Transverse colon (tissue), 4 donors: ENCODE results near the gene PRRT3. TPM values are rescaled to one million over a fixed set of nuclear protein-coding genes. Genes with fewer than 3 reads are reported as not detected.
"Not testable (repeated sequence)": the region's sequence is repeated elsewhere in the genome, so short reads cannot be mapped to it uniquely, and the experiment has no call there.

Experiments
- DNase-seq: peaks from one replicate; pipeline ENCODE4 v3.0.0-alpha.2; 2019
- H3K27ac ChIP-seq, 4 donors: fragments of 200-600 bp; sonication (generic); 2 replicates each; pipeline ENCODE4 v1.5.1; 2016 to 2018; ENCODE audit warnings: inconsistent platforms in 4 of 4
- H3K27me3 ChIP-seq: fragments of 200-600 bp; sonication (generic); 2 replicates; pipeline ENCODE4 v1.5.1; 2017; ENCODE audit warnings: inconsistent platforms
- H3K36me3 ChIP-seq, 4 donors: fragments of 200-600 bp; sonication (generic); 2 replicates each; pipeline ENCODE4 v1.5.1; 2017 to 2019; ENCODE audit warnings: inconsistent platforms in 4 of 4
- H3K4me1 ChIP-seq, 4 donors: fragments of 200-600 bp; sonication (generic); 2 replicates each; pipeline ENCODE4 v1.5.1; 2017 to 2020; ENCODE audit warnings: inconsistent platforms in 4 of 4
- H3K4me3 ChIP-seq, 4 donors: fragments of 200-600 bp; sonication (generic); 1 replicate in 1 of 4; 2 replicates in 3 of 4; pipeline versions ENCODE4 v1.5.1 to v1.6.1; 2017 to 2019; ENCODE audit warnings: inconsistent platforms in 4 of 4
- H3K9me3 ChIP-seq, 2 donors: fragments of 200-600 bp; sonication (generic); 2 replicates each; pipeline ENCODE4 v1.5.1; 2017 to 2019; ENCODE audit warnings: inconsistent platforms in 2 of 2
- EP300 ChIP-seq: sonication (generic); formaldehyde crosslinking; IDR thresholded peaks from one replicate; pipeline ENCODE4 v1.6.1; 2017; ENCODE audit warnings: antibody characterized with exemption, low read depth
- POLR2A ChIP-seq: fragments of 450-650 bp; IDR thresholded peaks from one replicate; pipeline ENCODE4 v1.6.1; 2016; ENCODE audit warnings: antibody characterized with exemption, mild to moderate bottlenecking, moderate library complexity
- POLR2AphosphoS5 ChIP-seq, 3 donors: sonication (generic); formaldehyde crosslinking; IDR thresholded peaks; one replicate each; pipeline ENCODE4 v1.6.1; 2016; ENCODE audit warnings: antibody characterized with exemption in 3 of 3
- WGBS, 2 donors: methylation state at CpG; one replicate each; pipeline ENCODE4 v1.1.5; 2018; ENCODE audit warnings: low coverage in 1 of 2; 5-methylcytosine and 5-hydroxymethylcytosine counted together
- in situ Hi-C, 4 donors: fragments of 200-750 bp; cut with MboI; loops; one replicate each; pipeline versions ENCODE4 v1.15.0 to v1.15.1; 2017; ENCODE audit warnings: low sequenced_read_pairs in 3 of 4, low pct_ligation_motif_present in 1 of 4, low pct_unique_long_range_greater_than_20kb in 1 of 4
- intact Hi-C: fragments of 100-400 bp; cut with DNase I; formaldehyde crosslinking; loops from one replicate; pipeline ENCODE4 v1.15.1; 2023; ENCODE audit warnings: low total_unique reads
- total RNA-seq, 4 donors: library from RNA; depleted of rRNA; stranded (reverse); fragments of >200 nt; gene quantifications; one replicate each; pipeline ENCODE4 v1.1.0, GENCODE V29; 2016
- TF ChIP-seq, protein P1 (sequence below), 5 experiments: fragments of 200-600 bp in 3 of 5; fragments of 450-650 bp in 2 of 5; sonication (generic) in 3 of 5; IDR thresholded peaks; 1 replicate in 2 of 5; 2 replicates in 3 of 5; pipeline ENCODE4 v1.5.1; 2016 to 2017; ENCODE audit warnings: antibody characterized with exemption in 5 of 5, inconsistent platforms in 3 of 5, mild to moderate bottlenecking in 2 of 5, moderate library complexity in 1 of 5

PRRT3 gene
- total RNA-seq, 4 donors from 2014 or later: 0.20 to 3.0 (median 1.6) TPM

DNA sequence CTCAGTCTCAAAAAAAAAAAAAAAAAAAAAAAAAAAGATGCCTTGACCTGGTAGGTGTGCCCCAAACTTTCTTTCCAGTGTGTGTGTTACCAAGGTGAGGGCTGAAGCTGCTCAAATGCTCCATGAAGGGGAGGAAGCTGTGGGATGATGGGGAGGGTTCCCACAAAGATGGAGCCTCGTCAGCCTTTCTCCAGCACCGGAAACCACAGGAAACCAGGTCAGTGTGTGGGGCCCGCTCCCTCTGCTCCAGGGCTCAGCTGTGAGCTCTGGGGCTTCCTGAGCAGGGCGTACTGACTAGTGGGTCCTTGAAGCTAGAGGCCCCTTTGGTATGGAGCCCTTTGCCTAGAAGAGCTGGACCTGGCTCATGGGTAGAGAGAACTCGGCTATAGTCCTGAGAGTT, 50.2 kb downstream of the PRRT3 start:
- intact Hi-C loops (no loop called here), in situ Hi-C loops (no loop called here)
- H3K9me3 ChIP-seq: no peaks in the 10 kb centered on the region
- peak overlapping the region in 1 of 4 donors; percentile 55 for H3K4me3 ChIP-seq
- peak overlapping the region; percentile 79 to 94 (median 86) for H3K27ac ChIP-seq
- peaks cover 0 to 4% (median 0%) of the 10 kb centered on the region in 4 donors for H3K36me3 ChIP-seq
- H3K4me1 ChIP-seq: peaks cover 8 to 48% (median 41%) of the 10 kb centered on the region in 4 donors
- 63% methylated on average over 5 of the region's 5 CpGs; no CpG with 5 or more reads in 1 of the 2 donors for WGBS, 2 donors
- no peak for TF ChIP-seq EP300
- TF ChIP-seq POLR2AphosphoS5 (IDR thresholded peaks at IDR 0.05): no peak
- no peak for TF ChIP-seq POLR2A
- TF ChIP-seq, protein P1, sequence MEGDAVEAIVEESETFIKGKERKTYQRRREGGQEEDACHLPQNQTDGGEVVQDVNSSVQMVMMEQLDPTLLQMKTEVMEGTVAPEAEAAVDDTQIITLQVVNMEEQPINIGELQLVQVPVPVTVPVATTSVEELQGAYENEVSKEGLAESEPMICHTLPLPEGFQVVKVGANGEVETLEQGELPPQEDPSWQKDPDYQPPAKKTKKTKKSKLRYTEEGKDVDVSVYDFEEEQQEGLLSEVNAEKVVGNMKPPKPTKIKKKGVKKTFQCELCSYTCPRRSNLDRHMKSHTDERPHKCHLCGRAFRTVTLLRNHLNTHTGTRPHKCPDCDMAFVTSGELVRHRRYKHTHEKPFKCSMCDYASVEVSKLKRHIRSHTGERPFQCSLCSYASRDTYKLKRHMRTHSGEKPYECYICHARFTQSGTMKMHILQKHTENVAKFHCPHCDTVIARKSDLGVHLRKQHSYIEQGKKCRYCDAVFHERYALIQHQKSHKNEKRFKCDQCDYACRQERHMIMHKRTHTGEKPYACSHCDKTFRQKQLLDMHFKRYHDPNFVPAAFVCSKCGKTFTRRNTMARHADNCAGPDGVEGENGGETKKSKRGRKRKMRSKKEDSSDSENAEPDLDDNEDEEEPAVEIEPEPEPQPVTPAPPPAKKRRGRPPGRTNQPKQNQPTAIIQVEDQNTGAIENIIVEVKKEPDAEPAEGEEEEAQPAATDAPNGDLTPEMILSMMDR (IDR thresholded peaks at IDR 0.05): no peak
- no peaks in the 10 kb centered on the region for H3K27me3 ChIP-seq
- DNase-seq: no peak

DNA sequence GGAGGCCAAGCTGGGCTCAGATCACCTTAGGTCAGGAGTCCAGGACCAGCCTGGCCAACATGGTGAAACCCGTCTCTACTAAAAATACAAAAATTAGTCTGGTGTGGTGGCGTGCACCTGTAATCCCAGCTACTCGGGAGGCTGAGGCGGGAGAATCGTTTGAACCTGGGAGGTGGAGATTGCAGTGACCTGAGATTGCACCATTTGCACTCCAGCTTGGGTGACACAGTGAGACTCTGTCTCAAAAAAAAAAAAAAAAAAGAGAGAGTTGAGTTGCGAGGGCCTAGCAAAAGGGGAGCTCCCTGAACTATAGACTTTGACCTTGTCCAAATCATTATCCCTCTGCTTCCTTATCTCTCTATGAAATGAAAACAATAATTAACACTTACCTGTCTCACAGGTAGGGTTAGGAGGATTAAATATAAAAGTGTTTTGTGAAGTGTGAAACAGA, 51.2 kb downstream of the PRRT3 start:
- intact Hi-C loops, H3K4me3 ChIP-seq, H3K27me3 ChIP-seq, in situ Hi-C loops, H3K36me3 ChIP-seq, H3K9me3 ChIP-seq: not testable (repeated sequence)
- DNase-seq: peak; percentile 60
- peaks cover 8 to 56% (median 45%) of the 10 kb centered on the region in 4 donors for H3K4me1 ChIP-seq
- H3K27ac ChIP-seq: peak overlapping the region; percentile 86 to 94 (median 90)
- TF ChIP-seq EP300 (peak; percentile 12), POLR2AphosphoS5 (IDR thresholded peaks at IDR 0.05) (peak in 2 of 3 donors; percentile 40 to 50)
- 62 to 80% methylated on average over 1 to 6 of the region's 6 CpGs for WGBS, 2 donors

DNA sequence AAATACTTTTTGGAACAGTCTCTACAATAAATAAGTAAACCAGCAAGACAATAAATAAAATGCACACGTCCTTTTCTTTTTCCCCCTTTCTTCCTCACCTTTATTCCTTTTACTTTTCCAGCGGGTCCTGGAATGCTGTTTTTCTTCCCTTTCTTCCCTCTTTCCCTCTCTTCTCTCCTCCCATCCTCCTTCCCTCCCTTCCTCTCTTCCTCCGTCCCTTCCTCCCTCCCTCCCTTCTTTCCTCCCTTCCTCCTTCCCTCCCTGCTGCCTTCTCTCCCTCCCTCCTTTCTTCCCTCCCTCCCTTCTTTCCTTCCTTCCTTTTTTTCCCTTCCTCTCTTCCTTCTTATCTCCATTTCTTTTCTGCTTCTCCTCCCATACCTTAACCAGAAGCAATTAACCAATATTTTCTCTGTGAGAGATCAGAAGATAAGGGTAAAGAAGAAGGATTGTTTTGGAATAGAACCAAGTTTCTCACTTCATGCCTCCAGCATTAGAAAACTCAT, 52.9 kb downstream of the PRRT3 start:
- peak overlapping the region; percentile 86 to 94 (median 90) for H3K27ac ChIP-seq
- intact Hi-C loops (no loop called here), in situ Hi-C loops (no loop called here)
- WGBS, 2 donors: 35 to 37% methylated on average over 3 of the region's 3 CpGs
- peaks cover 8 to 65% (median 47%) of the 10 kb centered on the region in 4 donors for H3K4me1 ChIP-seq
- no peaks in the 10 kb centered on the region for H3K27me3 ChIP-seq
- TF ChIP-seq, protein P1 (IDR thresholded peaks at IDR 0.05): no peak
- TF ChIP-seq EP300: no peak
- TF ChIP-seq POLR2A: no peak
- TF ChIP-seq POLR2AphosphoS5 (IDR thresholded peaks at IDR 0.05): no peak
- H3K4me3 ChIP-seq: no peak overlapping the region
- H3K9me3 ChIP-seq: no peaks in the 10 kb centered on the region
- no peaks in the 10 kb centered on the region for H3K36me3 ChIP-seq
- no peak for DNase-seq

DNA sequence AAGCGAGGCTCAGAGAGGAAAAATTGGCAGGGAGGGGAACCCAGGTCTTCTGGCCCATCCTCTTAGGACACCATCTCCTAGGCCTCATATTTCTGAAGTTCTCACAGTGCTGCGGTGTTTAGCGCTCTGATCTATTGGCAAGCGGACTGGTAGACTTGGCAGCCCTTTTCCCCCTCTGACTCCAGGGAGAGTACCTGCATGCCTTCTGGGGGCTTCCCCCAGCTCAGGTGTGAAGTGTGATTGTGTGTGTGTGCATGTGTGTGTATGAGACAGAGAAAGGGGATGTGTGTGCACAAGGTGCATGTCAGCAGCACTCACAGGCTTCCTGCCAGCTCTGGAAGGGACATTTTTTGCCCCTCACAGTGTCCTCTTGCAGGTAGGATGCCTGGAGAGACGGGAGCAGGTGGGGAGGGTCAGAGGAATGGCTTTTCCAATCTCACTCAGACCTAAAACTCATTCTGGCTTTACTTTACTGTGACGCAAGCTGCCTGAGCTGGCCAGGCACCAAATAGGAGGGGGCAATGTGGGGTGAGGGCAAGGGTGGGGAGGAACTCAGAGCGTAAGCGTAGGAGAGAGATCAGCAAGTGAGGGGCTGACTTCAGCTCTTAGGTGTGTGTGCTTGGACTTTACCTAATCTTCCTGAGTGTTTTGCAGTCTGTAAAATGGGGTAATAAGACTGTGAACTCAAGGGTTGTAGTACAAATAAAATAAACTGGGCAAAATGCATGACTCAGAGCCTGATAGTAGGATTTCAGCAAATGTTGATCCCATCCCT, 53.6 kb downstream of the PRRT3 start:
- peak in 1 of 3 donors; percentile 46 for TF ChIP-seq POLR2AphosphoS5 (IDR thresholded peaks at IDR 0.05)
- TF ChIP-seq POLR2A: no peak
- TF ChIP-seq EP300: no peak
- Histone ChIP-seq H3K36me3 (no peaks in the 10 kb centered on the region), H3K9me3 (no peaks in the 10 kb centered on the region), H3K4me1 (peaks cover 8 to 66% (median 51%) of the 10 kb centered on the region in 4 donors), H3K4me3 (peak overlapping the region in 1 of 4 donors; percentile 9), H3K27me3 (no peaks in the 10 kb centered on the region), H3K27ac (peak overlapping the region; percentile 86 to 94 (median 90))
- intact Hi-C loops: no loop called here
- peak; percentile 60 for DNase-seq
- in situ Hi-C loops: no loop called here
- 21 to 53% methylated on average over 4 to 8 of the region's 8 CpGs for WGBS, 2 donors
